HG03045 (cell line): ENCODE data around the gene RAB4A.
A peak's percentile ranks its signal among the peaks of the same experiment; 100 is the strongest.

Experiments
- ATAC-seq: cut with Tn5 transposase; IDR thresholded peaks from one replicate; pipeline ENCODE4 v1.9.1; 2021; ENCODE audit warnings: mild to moderate bottlenecking, moderate library complexity; ENCODE audit not compliant: unreplicated experiment

The RAB4A gene

DNA sequence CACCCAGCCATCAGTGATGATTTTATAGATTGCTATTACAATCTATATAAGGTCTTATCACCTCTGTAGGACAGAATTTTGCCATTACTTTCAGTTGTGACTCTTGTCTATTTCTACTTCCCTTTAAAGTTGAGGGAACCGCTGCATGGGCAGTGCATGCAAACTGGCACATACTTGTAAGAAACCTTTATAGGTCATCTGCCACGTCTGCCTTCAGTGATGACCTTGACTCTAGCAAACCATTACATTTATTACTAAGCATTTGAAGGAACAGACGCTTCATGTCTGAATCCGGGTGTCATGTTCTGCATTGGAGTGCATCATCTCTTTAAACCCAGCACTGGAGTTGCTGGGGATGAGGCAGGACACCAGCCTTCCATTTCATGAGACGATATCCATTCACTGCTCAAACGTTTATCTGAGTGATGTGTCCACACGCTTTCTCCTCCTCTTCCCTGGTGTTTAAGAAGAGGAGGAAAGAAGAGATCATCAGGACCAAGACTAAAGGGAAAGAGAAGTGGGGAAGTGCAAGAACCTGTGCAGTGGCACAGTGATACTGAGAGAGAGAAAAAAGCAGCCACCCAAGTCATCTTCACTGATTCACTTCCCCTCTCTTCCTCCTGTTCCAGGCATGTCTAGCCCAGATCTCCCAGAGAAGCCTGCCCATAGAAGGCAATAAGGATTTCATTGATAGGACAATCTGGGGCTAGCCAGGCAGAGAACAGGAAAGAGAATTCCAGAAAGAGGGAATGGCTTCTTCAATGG is 57.9 kb downstream of the RAB4A start:
- ATAC-seq: no peak

DNA sequence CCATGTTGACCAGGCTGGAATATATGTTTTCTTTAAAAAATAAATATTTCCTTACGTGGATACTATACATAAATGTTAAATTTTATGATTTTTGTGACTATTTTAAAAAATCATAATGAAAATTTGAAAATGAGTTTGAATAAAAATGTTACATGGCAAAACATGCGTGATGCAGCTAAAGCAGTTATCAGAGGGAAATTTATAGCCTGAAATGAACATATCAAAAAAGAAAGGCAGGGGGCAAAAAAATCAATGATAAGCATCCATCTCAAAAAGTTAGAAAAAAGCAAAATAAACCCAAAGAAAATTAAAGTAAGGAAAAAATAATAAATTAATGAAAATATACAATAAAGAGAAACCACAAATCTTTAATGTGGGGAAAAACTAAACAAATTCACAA is 63.4 kb downstream of the RAB4A start:
- no peak for ATAC-seq

DNA sequence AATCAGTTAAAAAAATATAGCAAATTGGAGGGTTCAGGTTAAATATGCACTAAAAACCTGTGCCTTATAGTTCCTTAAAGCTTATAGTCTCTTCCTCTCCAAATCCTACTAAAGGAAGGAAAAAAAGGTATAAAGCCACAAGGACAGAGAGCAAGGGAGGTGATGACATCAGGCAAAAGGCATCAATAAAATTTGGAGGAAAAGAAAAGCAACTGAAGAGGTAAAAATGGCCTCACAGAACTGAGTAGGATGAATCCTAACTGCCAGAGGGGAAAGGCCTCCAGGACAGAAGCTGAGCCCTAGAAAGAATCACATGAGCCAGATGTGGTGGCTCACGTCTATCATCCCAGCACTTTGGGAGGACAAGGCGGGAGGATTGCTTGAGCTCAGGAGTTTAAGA is 63.8 kb downstream of the RAB4A start:
- ATAC-seq: no peak

DNA sequence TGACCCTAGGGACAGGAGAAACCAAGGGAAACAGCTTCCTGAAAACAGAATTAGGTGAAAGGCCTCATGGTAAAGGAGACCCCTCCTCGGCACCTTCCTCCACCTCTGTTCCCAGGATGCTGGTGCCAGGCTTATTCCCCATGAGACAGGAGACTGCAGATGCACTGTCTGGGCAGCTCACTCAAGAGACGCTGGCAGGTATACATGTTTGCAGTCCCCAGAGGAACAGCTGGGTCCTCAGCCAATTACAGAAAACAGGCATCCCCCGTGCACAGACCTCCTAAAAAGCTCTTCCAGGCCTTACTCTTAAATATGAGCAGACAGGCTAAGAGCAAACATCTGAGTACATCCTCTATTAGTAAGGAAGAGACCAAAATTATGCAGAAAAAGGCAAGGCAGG is 65.4 kb downstream of the RAB4A start:
- ATAC-seq: no peak

DNA sequence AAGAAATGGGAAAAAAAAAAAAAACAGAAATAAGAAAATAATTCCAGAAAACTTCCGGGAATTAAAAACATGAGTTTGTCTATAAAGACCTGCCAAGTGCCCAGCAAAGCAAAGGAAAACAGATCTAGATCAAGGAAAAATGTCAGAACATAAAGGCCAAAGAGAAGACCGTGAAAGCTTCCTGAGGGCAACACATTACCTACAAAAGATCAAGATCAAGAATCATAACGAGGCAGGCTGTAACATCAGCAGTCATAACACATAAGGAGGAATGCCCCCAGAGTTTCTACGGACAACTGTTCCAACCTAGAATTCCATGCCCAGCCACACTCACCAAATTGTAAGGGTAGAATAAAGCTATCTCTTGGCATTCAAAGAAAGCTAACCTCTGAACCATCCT is 68.2 kb downstream of the RAB4A start:
- ATAC-seq: no peak

DNA sequence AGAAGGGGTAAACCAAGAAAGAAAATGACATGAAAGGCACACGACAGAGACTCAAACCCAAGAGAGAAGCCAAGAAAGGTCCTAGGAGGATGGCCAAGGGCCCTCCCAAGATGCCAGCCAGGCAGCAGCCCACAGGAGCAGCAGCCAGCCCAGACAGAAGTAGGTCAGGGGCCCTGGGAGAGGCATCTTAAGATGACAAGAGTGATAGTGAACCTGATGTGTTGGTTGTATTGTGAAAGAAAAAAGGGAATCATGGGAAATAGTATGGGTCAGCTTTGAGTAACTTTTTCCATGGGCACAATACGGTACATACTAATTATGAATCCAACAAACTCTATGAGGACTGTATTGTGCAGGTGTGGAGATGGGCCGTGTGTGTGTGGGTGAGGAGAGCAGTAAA is 68.6 kb downstream of the RAB4A start:
- no peak for ATAC-seq

DNA sequence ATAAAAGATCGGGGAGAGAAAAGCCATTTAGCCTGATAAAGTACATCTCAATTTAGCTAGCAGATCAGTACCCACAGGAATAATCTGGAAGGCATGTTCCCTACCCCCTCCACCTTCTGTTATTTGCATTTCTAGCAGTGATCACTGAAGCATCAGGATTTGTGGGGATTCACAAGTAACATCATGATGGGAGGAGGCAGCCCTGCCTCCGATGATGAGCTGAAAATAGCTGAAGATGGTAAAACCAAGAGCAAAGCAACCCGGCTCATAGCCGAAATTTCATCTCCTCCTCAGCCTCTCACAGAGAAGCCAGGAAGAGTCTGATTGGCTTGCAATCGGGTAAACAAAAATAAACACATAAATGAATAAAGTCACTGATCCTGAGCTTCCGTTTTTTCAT is 69.6 kb downstream of the RAB4A start:
- no peak for ATAC-seq

DNA sequence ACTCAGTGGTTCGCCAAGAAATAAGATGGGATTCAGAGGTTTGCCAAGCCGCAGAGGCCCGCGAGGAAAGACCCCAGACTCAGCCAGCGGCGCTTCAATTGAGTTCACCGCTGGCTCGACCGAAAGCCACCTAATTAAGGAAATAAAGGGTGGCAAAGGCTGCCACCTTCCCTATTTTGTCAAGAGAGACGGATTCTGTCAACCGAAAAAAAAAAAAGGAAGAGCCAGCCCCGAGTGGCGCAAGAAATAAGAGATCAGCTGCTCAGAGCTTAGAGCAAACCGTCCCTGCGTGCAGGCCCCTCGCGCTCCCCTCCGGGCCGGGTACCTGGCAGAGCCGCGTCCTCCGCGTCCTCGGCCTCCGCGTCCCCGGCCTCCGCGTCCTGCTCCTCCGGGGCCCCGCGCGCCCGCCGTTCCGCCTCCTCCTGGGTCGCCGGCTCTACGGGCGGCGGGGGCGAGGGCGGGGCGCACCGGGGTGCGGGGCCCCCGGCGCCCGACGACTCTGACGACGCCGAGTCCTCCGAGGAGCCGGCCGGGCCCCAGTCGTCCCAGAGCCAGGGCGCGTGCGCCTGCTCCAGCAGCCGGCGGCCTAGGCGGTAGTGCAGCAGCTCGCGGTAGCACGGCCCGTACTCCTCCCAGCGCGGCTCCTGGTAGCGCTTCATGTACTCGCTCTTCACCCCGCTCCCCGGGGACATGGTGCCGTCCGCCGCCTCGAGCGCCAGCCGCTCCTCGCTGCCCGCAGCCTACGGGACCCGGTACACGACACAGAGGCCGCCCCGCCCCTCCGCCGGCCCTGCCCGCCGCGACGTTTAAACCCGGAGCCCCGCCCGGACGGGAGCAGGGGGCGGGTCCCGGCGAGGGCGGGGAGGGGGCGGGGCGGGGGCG is 71.1 kb downstream of the RAB4A start:
- ATAC-seq: peak; percentile 78

DNA sequence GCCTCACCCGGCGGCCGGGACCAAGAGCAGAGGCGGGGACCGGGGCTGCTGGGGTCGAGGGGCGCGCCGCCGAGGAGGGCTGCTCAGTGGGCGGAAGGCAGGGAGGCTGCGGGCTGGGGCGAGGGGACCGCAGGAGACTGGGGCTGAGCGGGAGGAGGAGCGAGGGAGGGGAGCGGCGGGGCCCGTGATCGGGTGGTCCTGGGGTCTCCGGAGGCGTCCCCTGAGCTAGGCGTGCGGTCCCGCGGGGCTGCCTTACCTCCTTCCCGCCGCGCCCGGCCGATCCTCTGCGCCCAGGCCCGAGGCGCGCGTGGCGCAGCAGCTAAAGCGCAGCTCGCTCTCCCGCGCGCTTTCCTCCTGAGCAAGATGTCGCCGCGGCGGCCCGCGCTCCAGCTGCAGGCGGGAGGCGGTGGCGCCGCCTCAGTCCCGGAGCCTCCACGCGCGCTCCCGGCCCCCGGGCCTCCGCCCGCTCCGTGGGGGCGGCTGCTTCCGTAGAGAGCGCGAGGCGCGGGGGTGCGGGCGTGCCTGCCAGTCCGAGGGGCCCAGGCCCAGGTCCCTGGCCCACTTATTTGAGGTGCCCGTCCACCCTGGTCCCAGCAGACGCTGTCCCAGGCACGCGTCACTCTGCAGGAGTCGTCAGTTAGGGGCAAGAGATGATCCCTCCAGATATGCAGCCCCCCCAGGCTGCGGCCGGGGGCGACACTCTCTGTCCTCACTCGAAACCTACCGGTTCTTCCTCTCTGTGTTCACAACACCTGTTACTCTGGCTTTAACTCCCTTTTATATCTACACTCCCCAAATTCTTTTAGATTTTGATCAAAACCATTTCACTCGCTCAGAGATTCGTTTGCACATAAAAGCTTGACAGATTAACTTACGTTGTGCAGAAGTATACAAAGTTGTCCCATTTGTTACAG is 72.0 kb downstream of the RAB4A start, which contains the start of gene CCSAP:
Gene CCSAP, minus strand, starts transcription at position 392 of the 914 bp plus-strand sequence. CDS start 582 bp downstream, outside the sequence.
- peak; percentile 40 for ATAC-seq

DNA sequence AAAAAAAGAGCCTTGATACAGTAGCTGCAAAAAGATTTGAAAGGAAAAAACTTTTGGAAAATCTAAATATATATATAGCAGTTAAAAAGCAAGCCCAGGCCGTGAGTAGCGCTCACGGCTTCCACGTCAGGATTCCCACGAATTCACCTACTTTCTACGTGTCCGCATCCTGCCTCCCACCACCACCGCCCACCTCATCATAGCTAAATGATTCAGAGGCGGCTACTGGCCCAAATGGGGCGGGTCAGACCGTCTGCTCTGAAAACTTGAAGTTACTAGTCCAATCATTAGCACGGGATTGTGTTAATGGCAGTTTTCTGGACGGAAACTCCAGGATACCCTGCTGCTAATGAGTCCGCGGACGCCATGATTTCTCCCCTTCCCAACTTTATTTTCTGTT is 73.2 kb downstream of the RAB4A start:
- ATAC-seq: no peak

DNA sequence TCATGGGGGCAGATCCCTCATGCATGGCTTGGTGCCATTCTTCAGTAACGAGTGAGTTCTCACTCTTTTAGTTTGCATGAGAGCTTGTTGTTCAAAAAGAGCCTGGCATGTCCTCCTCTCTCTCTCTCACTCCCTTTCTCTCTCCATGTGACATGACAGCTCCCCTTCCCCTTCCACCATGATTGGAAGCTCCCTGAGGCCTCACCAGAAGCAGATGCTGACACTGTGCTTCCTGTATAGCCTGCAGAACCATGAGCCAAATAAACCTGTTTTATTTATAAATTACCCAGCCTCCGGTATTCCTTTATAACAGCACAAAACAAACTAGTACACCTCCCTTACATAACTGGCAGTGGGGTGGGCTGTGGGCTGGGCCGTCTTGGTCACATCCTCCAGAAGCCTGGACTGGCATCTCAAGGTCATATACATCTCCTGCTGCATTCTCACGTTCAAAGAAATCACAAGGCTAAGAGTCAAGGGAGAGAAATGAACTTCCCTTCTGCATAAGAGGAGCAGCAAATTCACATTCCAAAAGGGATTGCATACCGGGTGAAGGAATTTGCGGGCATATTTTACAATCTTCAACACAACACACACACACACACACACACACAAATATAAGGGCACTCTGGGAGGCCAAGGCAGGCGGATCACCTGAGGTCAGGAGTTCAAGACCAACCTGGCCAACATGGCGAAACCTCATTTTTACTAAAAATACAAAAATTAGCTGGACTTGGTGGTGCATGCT is 74.2 kb downstream of the RAB4A start:
- ATAC-seq: no peak

DNA sequence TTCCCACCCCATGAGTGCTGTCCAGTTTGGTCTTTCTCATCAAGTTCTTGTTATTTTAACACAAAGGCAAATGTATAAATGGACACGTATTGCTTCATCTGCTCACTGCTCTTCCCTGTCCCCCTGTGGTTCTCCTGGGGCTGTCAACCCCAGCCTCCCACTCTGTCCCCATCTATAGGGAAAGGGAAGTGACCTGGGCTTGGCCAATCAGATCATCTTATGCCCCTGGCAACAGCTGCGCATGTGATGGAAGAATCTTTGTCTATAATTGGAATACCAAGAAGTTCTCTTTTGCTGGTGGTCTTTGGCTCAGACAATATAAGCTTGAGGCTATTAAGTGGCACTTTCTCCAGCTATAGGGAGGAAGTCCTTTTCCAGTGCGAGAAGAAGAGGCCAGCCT is 76.6 kb downstream of the RAB4A start:
- ATAC-seq: no peak

DNA sequence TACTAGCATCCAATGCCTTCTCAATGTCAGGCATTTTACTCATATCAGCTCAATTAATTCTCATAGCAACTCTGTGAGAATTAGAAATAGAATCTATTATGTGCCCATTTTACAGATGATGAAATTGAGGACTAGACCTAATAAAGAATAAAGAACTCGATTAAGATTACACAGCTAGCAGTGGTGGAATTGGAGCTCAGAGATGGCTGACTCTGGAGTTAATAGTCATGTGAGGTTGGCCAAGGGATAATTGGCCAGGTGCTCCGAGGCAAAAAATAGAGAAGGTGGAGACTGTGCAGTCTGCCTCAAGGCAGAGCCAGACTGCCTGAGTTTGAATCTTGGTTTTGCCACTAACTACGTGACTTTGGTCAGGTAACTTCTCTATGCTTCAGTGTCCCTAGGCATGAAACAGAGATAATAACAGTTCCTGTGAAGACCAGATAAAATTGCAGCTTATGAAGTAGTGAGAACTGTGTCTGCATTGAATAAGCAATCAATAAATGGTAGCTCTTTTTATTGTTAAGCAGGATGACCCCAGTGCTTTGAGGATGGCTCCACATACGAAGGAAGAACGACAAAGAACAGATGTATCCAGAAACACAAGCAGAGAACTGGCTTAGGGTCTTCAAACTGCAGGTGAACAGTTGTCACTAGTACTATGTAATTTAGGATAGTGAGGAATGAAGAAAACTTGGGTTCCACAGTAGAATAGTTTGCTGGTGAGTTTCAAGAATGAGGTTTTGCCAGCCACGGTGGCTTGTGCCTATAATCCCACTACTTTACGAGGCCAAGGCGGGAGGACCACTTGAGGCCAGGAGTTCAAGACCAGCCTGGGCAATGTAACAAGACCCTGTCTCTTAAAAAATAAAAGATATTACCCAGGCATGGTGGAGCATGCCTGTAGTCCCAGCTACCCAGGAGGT is 78.8 kb downstream of the RAB4A start:
- ATAC-seq: no peak

DNA sequence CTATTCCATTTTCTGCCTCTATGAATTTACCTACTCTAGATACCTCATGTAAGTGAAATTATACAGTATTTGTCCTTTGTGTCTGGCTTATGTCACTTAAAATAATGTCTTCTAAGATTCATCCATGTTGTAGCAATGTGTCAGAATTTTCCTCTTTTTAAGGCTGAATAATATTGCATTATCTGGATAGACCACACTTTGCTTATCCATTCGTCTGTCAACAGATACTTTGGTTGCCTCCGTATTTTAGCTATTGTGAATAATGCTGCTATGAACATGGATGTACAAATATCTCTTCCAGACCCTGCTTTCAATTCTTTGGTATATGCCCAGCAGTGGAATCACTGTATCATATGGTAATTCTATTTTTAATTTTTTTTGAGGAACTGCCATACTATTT is 82.1 kb downstream of the RAB4A start:
- no peak for ATAC-seq

DNA sequence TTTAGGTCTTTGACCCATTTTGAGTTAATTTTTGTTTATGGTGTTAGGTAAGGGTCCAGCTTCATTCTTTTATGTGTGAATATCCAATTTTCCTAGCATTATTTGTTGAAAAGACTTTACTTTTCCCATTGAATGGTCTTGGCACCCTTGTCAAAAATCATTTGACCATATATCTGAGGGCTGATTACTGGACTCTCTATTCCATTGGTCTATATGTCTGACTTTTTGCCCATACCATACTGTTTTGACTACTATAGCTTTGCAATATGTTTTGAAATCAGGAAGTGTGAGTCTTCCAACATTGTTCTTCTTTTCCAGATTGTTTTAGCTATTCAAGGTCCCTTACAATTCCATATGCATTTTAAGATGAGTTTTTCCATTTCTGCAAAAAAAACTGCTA is 83.3 kb downstream of the RAB4A start:
- ATAC-seq: no peak
